ENCODE data around the gene ZNF414.
A peak's percentile ranks its signal among the peaks of the same experiment; 100 is the strongest.
"Not testable (repeated sequence)": the region's sequence is repeated elsewhere in the genome, so short reads cannot be mapped to it uniquely, and the experiment has no call there.

ZNF414 gene, protein sequence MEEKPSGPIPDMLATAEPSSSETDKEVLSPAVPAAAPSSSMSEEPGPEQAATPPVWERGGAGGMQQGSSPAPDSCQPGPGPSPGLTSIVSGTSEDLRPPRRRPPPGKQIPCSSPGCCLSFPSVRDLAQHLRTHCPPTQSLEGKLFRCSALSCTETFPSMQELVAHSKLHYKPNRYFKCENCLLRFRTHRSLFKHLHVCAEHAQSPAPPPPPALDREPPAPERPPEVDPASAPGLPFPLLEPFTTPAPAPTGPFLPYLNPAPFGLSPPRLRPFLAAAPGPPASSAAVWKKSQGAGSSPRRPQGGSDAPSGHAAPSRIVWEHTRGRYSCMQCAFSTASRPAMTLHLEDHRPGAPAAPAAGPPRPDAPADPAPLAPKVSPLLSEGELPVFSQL

GRCh38 chr19:8513687-8514504 is at the start of gene ZNF414:
Gene ZNF414, minus strand, starts transcription at chr19:8514167. Its CDS starts 121 bp downstream, at chr19:8514046.
- DNase-seq, result peak; percentile 93

DNA sequence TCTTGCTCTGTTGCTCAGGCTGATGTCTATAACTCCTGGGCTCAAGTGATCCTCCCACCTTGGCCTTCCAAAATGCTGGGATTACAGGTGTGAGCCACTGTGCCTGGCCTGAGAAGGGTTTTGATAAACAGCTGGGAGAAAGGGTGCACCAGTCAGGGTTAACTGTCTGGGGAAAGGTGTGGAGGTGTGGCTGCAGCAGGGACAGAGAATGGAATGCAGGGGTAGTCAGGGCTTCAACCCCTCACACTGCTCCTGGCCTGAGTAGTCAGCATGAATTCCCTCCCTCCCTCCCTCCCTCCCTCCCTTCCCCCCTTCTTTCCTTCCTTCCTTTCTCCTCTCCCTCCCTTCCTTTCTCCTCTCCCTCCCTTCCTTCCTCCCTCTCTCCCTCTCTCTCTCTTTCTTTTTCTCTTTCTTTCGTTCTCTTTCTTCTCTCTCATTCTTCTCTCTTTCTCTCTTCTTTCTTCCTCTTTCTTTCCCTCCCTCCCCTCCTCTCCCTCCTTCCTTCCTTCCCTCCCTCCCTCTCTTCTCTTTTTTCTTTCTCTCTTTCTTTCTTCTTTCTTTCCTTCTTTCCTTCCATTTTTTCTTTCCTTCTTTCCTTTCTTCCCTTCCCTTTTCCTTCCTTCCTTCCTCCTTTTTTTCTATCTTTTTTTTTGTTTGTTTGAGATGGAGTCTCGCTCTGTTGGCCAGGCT is 47.3 kb upstream of the ZNF414 start:
- no peak for DNase-seq

DNA sequence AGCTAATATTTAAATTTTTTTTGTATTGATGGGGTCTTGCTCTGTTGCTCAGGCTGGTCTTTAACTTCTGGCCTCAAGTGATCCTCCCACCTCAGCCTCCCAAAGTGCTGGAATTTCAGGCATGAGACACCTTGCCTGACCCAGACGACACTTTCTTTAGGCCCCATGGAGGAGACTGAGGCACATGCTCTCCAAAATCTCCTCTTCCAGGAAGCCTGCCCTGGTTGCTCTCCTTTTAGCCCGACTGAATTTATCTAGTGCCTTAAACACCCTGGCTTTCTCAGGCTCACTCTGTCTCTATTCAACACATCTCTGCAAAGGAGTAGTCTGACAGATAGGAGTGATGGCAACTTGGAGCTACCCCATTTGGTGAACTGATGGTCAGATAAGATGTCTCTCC is 44.4 kb upstream of the ZNF414 start:
- no peak for DNase-seq

- DNase-seq, result no peak
Measured at GRCh38 chr19:8557642-8558238, 43.8 kb upstream of the ZNF414 start.

- not testable (repeated sequence) for DNase-seq
Measured at GRCh38 chr19:8553729-8554128, 39.8 kb upstream of the ZNF414 start.

GRCh38 chr19:8552810-8553209 is 38.8 kb upstream of the ZNF414 start:
- DNase-seq, result no peak

DNA sequence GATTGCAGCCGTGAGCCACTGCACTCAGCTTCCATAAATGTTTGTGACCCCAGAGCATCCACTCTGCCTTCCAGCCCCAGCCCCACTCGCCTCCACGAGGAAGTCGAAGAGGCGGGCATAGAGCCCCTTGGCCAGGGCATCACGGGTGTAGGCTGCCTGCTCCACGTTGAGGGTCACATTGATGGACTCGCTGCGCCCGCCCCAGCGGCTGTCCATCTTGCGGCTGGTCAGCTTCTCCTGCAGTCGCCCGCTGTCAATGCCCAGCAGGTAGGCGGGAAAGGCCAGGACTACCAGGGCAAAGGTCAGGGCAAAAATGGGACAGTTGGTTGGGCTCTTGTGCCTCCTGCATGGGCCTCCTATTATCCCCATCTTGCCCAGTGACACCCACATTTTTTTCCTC is 36.1 kb upstream of the ZNF414 start:
- DNase-seq, result no peak

DNA sequence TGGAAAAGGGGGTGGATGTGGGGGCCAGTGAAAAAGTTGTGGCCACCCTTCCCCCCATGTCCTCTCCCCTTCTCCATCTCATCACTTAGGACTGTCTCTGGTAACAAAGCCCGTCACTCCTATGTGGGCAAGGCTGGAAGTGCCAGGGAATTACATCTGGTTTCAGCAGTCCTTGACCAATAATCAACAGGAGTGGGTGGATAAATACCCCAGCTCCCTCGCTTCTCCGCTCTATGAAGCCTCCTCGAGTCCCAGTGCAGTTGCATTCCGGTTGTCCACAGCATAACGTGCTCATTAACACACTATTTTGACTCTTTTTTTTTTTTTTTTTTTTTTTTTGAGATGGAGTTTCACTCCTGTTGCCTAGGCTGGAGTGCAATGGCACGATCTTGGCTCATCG is 31.8 kb upstream of the ZNF414 start:
- no peak for DNase-seq

- DNase-seq, result no peak
Measured at GRCh38 chr19:8544168-8544567, 30.2 kb upstream of the ZNF414 start.

GRCh38 chr19:8539621-8540149 is 25.7 kb upstream of the ZNF414 start:
- no peak for DNase-seq

DNA sequence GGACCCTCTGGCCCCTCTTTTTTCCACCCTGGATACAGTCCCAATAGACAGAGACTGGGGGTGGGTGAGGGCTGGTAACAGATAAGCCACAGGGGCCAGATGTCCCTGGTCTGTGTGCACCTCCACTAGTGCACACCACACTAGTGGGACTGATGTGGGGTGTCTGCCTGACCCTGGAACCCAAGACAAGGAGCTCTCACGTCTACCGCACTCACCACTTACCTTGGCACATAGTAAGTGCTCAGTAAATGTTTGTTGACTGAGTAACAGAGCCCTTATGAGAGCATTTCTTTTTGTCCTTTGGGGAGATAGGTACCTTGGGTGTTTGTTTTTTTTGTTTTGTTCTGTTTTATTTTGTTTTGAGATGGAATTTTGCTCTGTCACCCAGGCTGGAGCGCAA is 23.1 kb upstream of the ZNF414 start:
- DNase-seq, result no peak

GRCh38 chr19:8536282-8536681 is 22.3 kb upstream of the ZNF414 start:
- DNase-seq, result no peak

DNA sequence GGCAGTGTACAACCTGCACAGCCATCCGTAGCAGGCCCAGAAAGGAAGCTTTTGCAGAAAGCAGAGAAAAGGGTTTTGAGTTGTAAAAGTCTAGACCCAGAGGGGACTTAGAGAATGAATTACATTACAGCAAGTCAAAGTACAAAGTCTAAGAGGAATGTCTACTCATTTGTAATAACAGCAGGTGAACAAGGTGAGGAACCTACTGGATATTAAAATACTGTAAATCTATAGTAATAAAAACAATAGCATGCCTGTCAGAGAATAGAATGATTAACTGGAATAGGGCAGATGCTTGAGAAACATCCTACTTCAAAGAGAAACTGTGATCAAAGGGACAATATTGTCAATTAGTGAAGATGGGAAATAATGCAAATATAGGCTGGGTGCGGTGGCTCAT is 18.3 kb upstream of the ZNF414 start:
- no peak for DNase-seq

- DNase-seq, result no peak
Measured at GRCh38 chr19:8531470-8531869, 17.5 kb upstream of the ZNF414 start.

DNA sequence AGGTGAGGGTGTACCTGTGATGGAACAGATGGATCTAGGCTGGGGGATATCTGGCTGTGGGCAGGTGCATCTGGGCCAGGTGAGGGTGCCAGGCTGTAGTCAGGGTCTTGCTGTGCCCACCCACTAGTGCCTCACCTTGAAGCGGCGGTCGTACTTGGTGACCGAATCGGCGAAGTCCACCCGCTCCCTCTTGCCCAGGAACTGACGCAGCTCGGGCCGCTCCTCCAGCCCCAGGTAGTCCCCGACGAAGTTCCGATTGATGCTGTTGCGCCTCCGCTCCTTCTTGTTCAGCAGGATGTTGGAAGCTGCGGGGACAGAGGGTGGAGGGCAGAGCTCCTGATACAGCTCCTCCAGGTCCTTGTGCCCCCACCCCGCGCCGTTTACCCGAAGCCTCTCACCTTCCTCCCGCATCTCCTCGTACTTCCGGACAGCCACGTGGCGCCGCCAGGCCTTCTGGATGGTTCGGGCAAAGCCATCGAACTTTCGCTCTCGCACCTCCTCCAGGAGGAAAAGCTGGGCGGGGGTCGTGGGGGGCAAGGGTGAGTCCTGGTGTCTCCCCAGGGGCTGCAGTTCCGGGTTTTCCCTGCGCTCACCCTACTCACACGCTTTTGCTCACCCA is 16.2 kb upstream of the ZNF414 start:
- DNase-seq, result no peak

- DNase-seq, result no peak
Measured at GRCh38 chr19:8529369-8530006, 15.5 kb upstream of the ZNF414 start.

- DNase-seq, result no peak
Measured at GRCh38 chr19:8528500-8528899, 14.5 kb upstream of the ZNF414 start.

- DNase-seq, result peak; percentile 28
Measured at GRCh38 chr19:8526345-8527091, 12.6 kb upstream of the ZNF414 start.

GRCh38 chr19:8525401-8525684 is 11.4 kb upstream of the ZNF414 start:
- no peak for DNase-seq

GRCh38 chr19:8519388-8519787 is 5.4 kb upstream of the ZNF414 start:
- no peak for DNase-seq

DNA sequence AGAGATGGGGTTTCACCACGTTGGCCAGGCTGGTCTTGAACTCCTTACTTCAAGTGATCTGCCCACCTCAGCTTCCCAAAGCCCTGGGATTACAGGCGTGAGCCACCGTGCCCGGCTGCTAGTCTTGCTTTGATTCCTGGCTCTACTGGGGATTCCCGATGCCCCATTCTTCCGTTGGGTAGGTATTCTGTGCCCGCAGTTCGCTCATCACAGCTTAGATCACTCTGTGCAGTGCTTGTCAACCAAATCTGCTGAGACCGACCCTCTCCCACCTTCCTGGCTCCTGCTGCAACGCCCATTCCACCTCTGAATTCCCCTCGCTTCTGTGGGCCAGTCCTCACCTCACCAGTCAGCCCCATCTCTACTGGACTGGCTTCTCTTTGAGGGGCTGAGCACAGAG is 4.6 kb upstream of the ZNF414 start:
- no peak for DNase-seq

Measured in CD4-positive, alpha-beta T cell treated with Interferon gamma for 1 hour (primary cell).